IMR-90 (cell line): ENCODE data around the gene IL20. TPM values are rescaled to one million over a fixed set of nuclear protein-coding genes. Genes with fewer than 3 reads are reported as not detected.
A peak's percentile ranks its signal among the peaks of the same experiment; 100 is the strongest.

Experiments
- ATAC-seq: fragments of 200-7000 bp; cut with Tn5 transposase; 2 replicates; pipeline ENCODE4 v1.9.1; 2020; ENCODE audit warnings: low read depth, mild to moderate bottlenecking, moderate library complexity
- BruUV-seq: library from RNA; stranded (reverse); fragments of 400-500 nt; replicated peaks from 2 replicates; lab custom pipeline; 2021; lab: Mats Ljungman, UMichigan
- CTCF ChIA-PET: fragments of 300-600 bp; formaldehyde crosslinking; extraction: SDS; loops from one replicate; lab custom pipeline; 2021; ENCODE audit warnings: antibody characterized with exemption; lab: Yijun Ruan, JAX
- POLR2A ChIA-PET: fragments of 300-600 bp; sonication (Branson Sonifier 250); formaldehyde crosslinking; loops from one replicate; lab custom pipeline; 2022; ENCODE audit warnings: antibody characterized with exemption; ENCODE audit not compliant: unreplicated experiment; lab: Charles Lee
- DNase-seq: peaks from one replicate; pipeline ENCODE4 v3.0.0; 2013
- H2AFZ ChIP-seq: replicated peaks from 2 replicates; pipeline ENCODE3; 2013; ENCODE audit warnings: low read length, mild to moderate bottlenecking; ENCODE audit not compliant: poor library complexity
- H2AK5ac ChIP-seq: 2 replicates; pipeline ENCODE4 v1.6.1; 2013; ENCODE audit warnings: low read depth, low read length, inconsistent platforms
- H2AK9ac ChIP-seq: replicated peaks from 2 replicates; pipeline ENCODE3; 2013; ENCODE audit warnings: mild to moderate bottlenecking, low read depth, low read length, moderate library complexity; ENCODE audit not compliant: poor library complexity
- H2BK120ac ChIP-seq: 2 replicates; pipeline ENCODE4 v1.6.1; 2013; ENCODE audit warnings: low read depth, low read length, inconsistent platforms
- H2BK15ac ChIP-seq: 3 replicates; pipeline ENCODE4 v1.6.1; 2013; ENCODE audit warnings: low read depth, low read length, inconsistent platforms
- H2BK20ac ChIP-seq: 2 replicates; pipeline ENCODE4 v1.6.1; 2013; ENCODE audit warnings: low read depth, mild to moderate bottlenecking, inconsistent platforms, low read length, moderate library complexity
- H2BK5ac ChIP-seq: 2 replicates; pipeline ENCODE4 v1.6.1; 2013; ENCODE audit warnings: mild to moderate bottlenecking, low read depth, low read length, inconsistent platforms; ENCODE audit not compliant: poor library complexity, severe bottlenecking
- H3K14ac ChIP-seq: replicated peaks from 2 replicates; pipeline ENCODE4 v1.6.1; 2013; ENCODE audit warnings: low read depth, low read length, inconsistent platforms
- H3K18ac ChIP-seq: 2 replicates; pipeline ENCODE4 v1.6.1; 2013; ENCODE audit warnings: low read depth, low read length, control low read depth
- H3K23ac ChIP-seq: 2 replicates; pipeline ENCODE4 v1.6.1; 2013; ENCODE audit warnings: low read depth, low read length, inconsistent platforms
- H3K27ac ChIP-seq: 2 replicates; pipeline ENCODE4 v1.5.1; 2013; ENCODE audit warnings: mild to moderate bottlenecking, control low read depth, low read length; ENCODE audit not compliant: insufficient read depth
- H3K27me3 ChIP-seq: 2 replicates; pipeline ENCODE4 v1.6.1; 2013; ENCODE audit warnings: low read length; ENCODE audit not compliant: control insufficient read depth, insufficient read depth
- H3K36me3 ChIP-seq: 2 replicates; pipeline ENCODE4 v1.6.1; 2013; ENCODE audit warnings: low read length, mixed read lengths; ENCODE audit not compliant: control insufficient read depth, insufficient read depth
- H3K4ac ChIP-seq: 2 replicates; pipeline ENCODE4 v1.6.1; 2013; ENCODE audit warnings: low read depth, low read length, inconsistent platforms
- H3K4me1 ChIP-seq: 2 replicates; pipeline ENCODE4 v1.6.1; 2013; ENCODE audit warnings: low read length, mixed read lengths; ENCODE audit not compliant: control insufficient read depth, insufficient read depth
- H3K4me2 ChIP-seq: 2 replicates; pipeline ENCODE4 v1.6.1; 2013; ENCODE audit warnings: low read depth, mild to moderate bottlenecking, control low read depth, low read length, moderate library complexity
- H3K4me3 ChIP-seq: 2 replicates; pipeline ENCODE4 v1.5.1; 2013; ENCODE audit warnings: low read depth, mild to moderate bottlenecking, control low read depth, low read length, moderate library complexity; ENCODE audit not compliant: insufficient read depth
- H3K56ac ChIP-seq: 2 replicates; pipeline ENCODE4 v1.6.1; 2013; ENCODE audit warnings: low read length, inconsistent platforms; ENCODE audit not compliant: insufficient read depth; ENCODE audit errors: extremely low read depth
- H3K79me1 ChIP-seq, 2 experiments: 2 replicates each; pipeline ENCODE4 v1.6.1; 2013; ENCODE audit warnings: low read length in 2 of 2, inconsistent platforms in 1 of 2, low read depth in 1 of 2
- H3K9ac ChIP-seq: 2 replicates; pipeline ENCODE4 v1.6.1; 2013; ENCODE audit warnings: low read depth, low read length, control low read depth
- H3K9me1 ChIP-seq: 2 replicates; pipeline ENCODE4 v1.6.1; 2013; ENCODE audit warnings: low read length, inconsistent platforms; ENCODE audit not compliant: insufficient read depth
- H3K9me3 ChIP-seq: 2 replicates; pipeline ENCODE4 v1.6.1; 2013; ENCODE audit warnings: low read length; ENCODE audit not compliant: control insufficient read depth, insufficient read depth
- H4K20me1 ChIP-seq: 2 replicates; pipeline ENCODE4 v1.6.1; 2013; ENCODE audit warnings: low read length, inconsistent platforms; ENCODE audit not compliant: insufficient read depth
- H4K5ac ChIP-seq: 2 replicates; pipeline ENCODE4 v1.6.1; 2013; ENCODE audit warnings: mild to moderate bottlenecking, low read depth, low read length, control low read depth
- H4K8ac ChIP-seq, 2 experiments: 2 replicates each; pipeline ENCODE4 v1.6.1; 2013; ENCODE audit warnings: low read depth in 2 of 2, low read length in 2 of 2, control low read depth in 1 of 2, inconsistent platforms in 1 of 2
- H4K91ac ChIP-seq: 2 replicates; pipeline ENCODE4 v1.6.1; 2013; ENCODE audit warnings: low read depth, low read length, inconsistent platforms; ENCODE audit not compliant: insufficient read depth
- BHLHE40 ChIP-seq: fragments of 150-350 bp; IDR thresholded peaks from 2 replicates; pipeline ENCODE4 v1.6.1; 2016; ENCODE audit warnings: mild to moderate bottlenecking, low read depth, low read length
- CHD1 ChIP-seq: IDR thresholded peaks from 2 replicates; pipeline ENCODE4 v1.6.1; 2012; ENCODE audit warnings: low read depth, low read length, improper control_type of control experiment
- CTCF ChIP-seq: conservative IDR thresholded peaks from 2 replicates; pipeline ENCODE4 v1.5.1; 2012; ENCODE audit warnings: mild to moderate bottlenecking, low read depth, low read length, improper control_type of control experiment
- MAZ ChIP-seq: IDR thresholded peaks from 2 replicates; pipeline ENCODE4 v1.6.1; 2012; ENCODE audit warnings: low read depth, mild to moderate bottlenecking, low read length, improper control_type of control experiment, moderate library complexity, borderline replicate concordance
- WGBS, 2 experiments: methylation state at CpG; one replicate each; pipeline versions ENCODE4 v1.1.5 to v1.1.7; 2013; ENCODE audit warnings: missing lambda C conversion rate in 2 of 2; ENCODE audit not compliant: insufficient read length in 1 of 2; ENCODE audit errors: extremely low coverage in 2 of 2; 5-methylcytosine and 5-hydroxymethylcytosine counted together
- dilution Hi-C: fragments of 300-500 bp; cut with HindIII; formaldehyde crosslinking; loops from one replicate; pipeline ENCODE4 v1.14.3; 2018; ENCODE audit warnings: low sequenced_read_pairs; ENCODE audit not compliant: unreplicated experiment
- in situ Hi-C: fragments of 300-500 bp; cut with MboI; formaldehyde crosslinking; loops from 3 replicates; pipeline ENCODE4 v1.14.3; 2019; ENCODE audit warnings: low sequenced_read_pairs, inconsistent platforms, mixed read lengths
- intact Hi-C: fragments of 100-400 bp; cut with micrococcal nuclease; formaldehyde crosslinking; loops from 2 replicates; pipeline ENCODE4 v1.10.0; 2022
- polyA plus RNA-seq, 3 experiments: library from polyadenylated mRNA; depleted of rRNA; stranded (reverse); fragments of >200 nt; gene quantifications; 2 replicates each; pipeline ENCODE4 v1.2.3, GENCODE V29; 2012; ENCODE audit warnings: low replicate concordance in 1 of 3
- total RNA-seq: library from RNA; depleted of rRNA; stranded (reverse); fragments of >200 nt; gene quantifications from 2 replicates; pipeline ENCODE4 v1.2.3, GENCODE V29; 2012
- TF ChIP-seq, protein P1 (sequence below): fragments of 150-350 bp; IDR thresholded peaks from 2 replicates; pipeline ENCODE4 v1.6.1; 2017; ENCODE audit warnings: mild to moderate bottlenecking, antibody characterized with exemption, low read length, low read depth

Gene IL20
- total and polyA plus RNA-seq, 2 of the 4 experiments (the other 2 are of a cell fraction), result not detected

GRCh38 chr1:206863266-206863665 is 2.2 kb upstream of the IL20 start:
- CTCF ChIA-PET, result interaction anchor here (3.0 kb wide), 1 partner anchor 49 kb away, joined by 12 read pairs; no protein-coding TSS in a partner anchor
- H3K4me2 ChIP-seq, result no peak overlapping the region
- in situ Hi-C loops, result no loop called here

More at GRCh38 chr1:206863266-206863665, 2.2 kb upstream of the IL20 start:
- no peak for ATAC-seq
- DNase-seq, result no peak
- Histone ChIP-seq H2BK120ac (no peak overlapping the region), H3K23ac (no peak overlapping the region), H2AFZ (no peak overlapping the region), H3K9me3 (no peaks in the 10 kb centered on the region), H2BK15ac (no peak overlapping the region), H3K4me3 (no peak overlapping the region), H4K8ac (no peak overlapping the region), H3K27me3 (peaks cover 10% of the 10 kb centered on the region), H3K9me1 (peaks cover 12% of the 10 kb centered on the region), H3K27ac (no peak overlapping the region), H2AK5ac (no peak overlapping the region), H3K56ac (no peak overlapping the region), H3K79me1 (no peaks in the 10 kb centered on the region), H3K36me3 (no peaks in the 10 kb centered on the region), H4K20me1 (no peaks in the 10 kb centered on the region), H3K14ac (0 out of 2 replicates have a peak overlapping the region, but pooled peaks have one; percentile 32), H3K4me1 (peaks cover 6% of the 10 kb centered on the region), H2BK5ac (no peak overlapping the region), H4K91ac (no peak overlapping the region), H3K18ac (no peak overlapping the region), H2AK9ac (no peak overlapping the region), H3K4ac (no peak overlapping the region), H3K9ac (no peak overlapping the region), H2BK20ac (no peak overlapping the region), H4K5ac (no peak overlapping the region)
- TF ChIP-seq CTCF (no peak), CHD1 (no peak), BHLHE40 (no peak), MAZ (no peak)
- TF ChIP-seq, protein P1, sequence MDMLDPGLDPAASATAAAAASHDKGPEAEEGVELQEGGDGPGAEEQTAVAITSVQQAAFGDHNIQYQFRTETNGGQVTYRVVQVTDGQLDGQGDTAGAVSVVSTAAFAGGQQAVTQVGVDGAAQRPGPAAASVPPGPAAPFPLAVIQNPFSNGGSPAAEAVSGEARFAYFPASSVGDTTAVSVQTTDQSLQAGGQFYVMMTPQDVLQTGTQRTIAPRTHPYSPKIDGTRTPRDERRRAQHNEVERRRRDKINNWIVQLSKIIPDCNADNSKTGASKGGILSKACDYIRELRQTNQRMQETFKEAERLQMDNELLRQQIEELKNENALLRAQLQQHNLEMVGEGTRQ, result no peak
- POLR2A ChIA-PET, result no interaction called here
- no CpG with 5 or more reads among the region's 1 CpG for WGBS, 2 experiments
- dilution Hi-C loops, result no loop called here
- no TSS peak for BruUV-seq
- intact Hi-C loops, result no loop called here
